ENCODE data around the gene DISP1.
"Not testable (repeated sequence)": the region's sequence is repeated elsewhere in the genome, so short reads cannot be mapped to it uniquely, and the experiment has no call there.

DISP1 gene

GRCh38 chr1:222798975-222799374 is 15.9 kb upstream of the DISP1 start:
- DNase-seq, result no peak

GRCh38 chr1:222801067-222801466 is 13.8 kb upstream of the DISP1 start:
- DNase-seq, result no peak

- DNase-seq, result no peak
These were observed 3.2 kb upstream of the DISP1 start for GRCh38 chr1:222811671-222812070.

GRCh38 chr1:222813866-222814535 is 838 bp upstream of the DISP1 start:
- DNase-seq, result no peak

- DNase-seq, result no peak
These were observed 564 bp downstream of the DISP1 start for GRCh38 chr1:222815440-222815765.

- DNase-seq, result no peak
These were observed 2.7 kb downstream of the DISP1 start for GRCh38 chr1:222817529-222817928.

GRCh38 chr1:222818171-222818570 is 3.3 kb downstream of the DISP1 start:
- DNase-seq, result no peak

- DNase-seq, result no peak
These were observed 5.4 kb downstream of the DISP1 start for GRCh38 chr1:222820171-222820712.

- DNase-seq, result no peak
These were observed 6.4 kb downstream of the DISP1 start for GRCh38 chr1:222821239-222821638.

GRCh38 chr1:222823695-222824094 is 8.9 kb downstream of the DISP1 start:
- DNase-seq, result no peak

- no peak for DNase-seq
These were observed 9.8 kb downstream of the DISP1 start for GRCh38 chr1:222824641-222825040.

GRCh38 chr1:222828939-222829338 is 14.1 kb downstream of the DISP1 start:
- no peak for DNase-seq

GRCh38 chr1:222829868-222830267 is 15.0 kb downstream of the DISP1 start:
- no peak for DNase-seq

GRCh38 chr1:222833356-222833876 is 18.6 kb downstream of the DISP1 start:
- DNase-seq, result no peak

GRCh38 chr1:222843469-222844410 is 28.9 kb downstream of the DISP1 start:
- DNase-seq, result no peak

- no peak for DNase-seq
These were observed 29.6 kb downstream of the DISP1 start for GRCh38 chr1:222844411-222844779.

GRCh38 chr1:222845763-222846162 is 30.9 kb downstream of the DISP1 start:
- no peak for DNase-seq

- not testable (repeated sequence) for DNase-seq
These were observed 35.7 kb downstream of the DISP1 start for GRCh38 chr1:222850550-222850949.

GRCh38 chr1:222852326-222852725 is 37.5 kb downstream of the DISP1 start:
- no peak for DNase-seq

GRCh38 chr1:222861062-222861461 is 46.2 kb downstream of the DISP1 start:
- DNase-seq, result no peak
